Gastroesophageal sphincter (tissue), 4 donors: ENCODE data around the gene C15orf62. TPM values are rescaled to one million over a fixed set of nuclear protein-coding genes. Genes with fewer than 3 reads are reported as not detected.

Experiments used
- ATAC-seq: fragments of 150-250 bp; one replicate; pipeline ENCODE4 v1.9.1; 2016; ENCODE audit warnings: mild to moderate bottlenecking, moderate library complexity
- H3K27ac ChIP-seq, 4 donors: fragments of 200-600 bp; sonication (generic) in 3 of 4; 1 replicate in 3 of 4; 2 replicates in 1 of 4; pipeline ENCODE4 v1.5.1; 2016 to 2019
- H3K27me3 ChIP-seq: fragments of 200-600 bp; sonication (generic); one replicate; pipeline ENCODE4 v1.5.1; 2019
- H3K36me3 ChIP-seq, 2 donors: fragments of 200-600 bp; sonication (generic); one replicate each; pipeline ENCODE4 v1.5.1; 2019; ENCODE audit warnings: control low read depth in 1 of 2
- H3K4me1 ChIP-seq, 3 donors: fragments of 200-600 bp; sonication (generic); 1 replicate in 2 of 3; 2 replicates in 1 of 3; pipeline ENCODE4 v1.5.1; 2016 to 2019; ENCODE audit warnings: control low read depth in 2 of 3
- H3K4me3 ChIP-seq, 2 donors: fragments of 200-600 bp; sonication (generic); one replicate each; pipeline ENCODE4 v1.5.1; 2019; ENCODE audit warnings: mild to moderate bottlenecking in 1 of 2, moderate library complexity in 1 of 2
- H3K9me3 ChIP-seq, 3 donors: fragments of 200-600 bp; sonication (generic); one replicate each; pipeline ENCODE4 v1.5.1; 2017 to 2019; ENCODE audit warnings: control low read depth in 2 of 3
- EP300 ChIP-seq: sonication (generic); formaldehyde crosslinking; IDR thresholded peaks from one replicate; pipeline ENCODE4 v1.6.1; 2017; ENCODE audit warnings: antibody characterized with exemption, mild to moderate bottlenecking
- POLR2A ChIP-seq, 2 donors: fragments of 450-650 bp; IDR thresholded peaks; one replicate each; pipeline ENCODE4 v1.6.1; 2017; ENCODE audit warnings: antibody characterized with exemption in 2 of 2, mild to moderate bottlenecking in 2 of 2, moderate library complexity in 1 of 2
- POLR2AphosphoS5 ChIP-seq: sonication (generic); formaldehyde crosslinking; IDR thresholded peaks from one replicate; pipeline ENCODE4 v1.6.1; 2017; ENCODE audit warnings: antibody characterized with exemption
- WGBS, 2 donors: methylation state at CpG; one replicate each; pipeline ENCODE4 v1.1.5; 2018; ENCODE audit warnings: low coverage in 1 of 2; 5-methylcytosine and 5-hydroxymethylcytosine counted together
- small RNA-seq, 4 donors: library from RNA; depleted of rRNA; stranded (forward); fragments of <200 nt; gene quantifications; one replicate each; pipeline ENCODE3, GENCODE V24; 2016
- total RNA-seq, 4 donors: library from RNA; depleted of rRNA; stranded (reverse); fragments of >200 nt; gene quantifications; one replicate each; pipeline ENCODE4 v1.1.0, GENCODE V29; 2016
- TF ChIP-seq, protein P1 (sequence below), 4 experiments: fragments of 200-600 bp in 2 of 4; fragments of 450-650 bp in 2 of 4; sonication (generic) in 1 of 4; IDR thresholded peaks; one replicate each; pipeline ENCODE4 v1.5.1; 2017 to 2019; ENCODE audit warnings: antibody characterized with exemption in 4 of 4, mild to moderate bottlenecking in 2 of 4, moderate library complexity in 2 of 4

Gene C15orf62
- total RNA-seq, 4 donors from 2014 or later, result 0.16 to 0.42 (median 0.31) TPM

DNA sequence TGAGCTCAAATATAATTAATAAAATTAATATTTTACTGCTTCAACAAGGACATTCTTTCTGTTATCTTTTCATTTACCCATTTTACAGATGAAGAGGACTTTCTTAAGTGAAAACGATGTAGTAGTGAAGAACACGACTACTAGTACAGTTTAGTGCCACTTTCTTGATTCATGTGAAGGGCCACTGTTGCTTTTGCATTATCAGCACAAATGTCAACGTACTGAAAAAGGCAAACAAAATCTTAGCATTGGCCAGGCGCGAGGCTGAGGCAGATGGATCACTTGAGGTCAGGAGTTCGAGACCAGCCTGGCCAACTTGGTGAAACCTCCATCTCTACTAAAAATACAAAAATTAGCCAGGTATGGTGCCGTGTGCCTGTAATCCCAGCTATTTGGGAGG, 49.3 kb downstream of the C15orf62 start:
- H3K36me3 ChIP-seq, result peaks cover 0 to 12% of the 10 kb centered on the region in 2 donors
- no peaks in the 10 kb centered on the region for H3K4me1 ChIP-seq
- TF ChIP-seq, protein P1, sequence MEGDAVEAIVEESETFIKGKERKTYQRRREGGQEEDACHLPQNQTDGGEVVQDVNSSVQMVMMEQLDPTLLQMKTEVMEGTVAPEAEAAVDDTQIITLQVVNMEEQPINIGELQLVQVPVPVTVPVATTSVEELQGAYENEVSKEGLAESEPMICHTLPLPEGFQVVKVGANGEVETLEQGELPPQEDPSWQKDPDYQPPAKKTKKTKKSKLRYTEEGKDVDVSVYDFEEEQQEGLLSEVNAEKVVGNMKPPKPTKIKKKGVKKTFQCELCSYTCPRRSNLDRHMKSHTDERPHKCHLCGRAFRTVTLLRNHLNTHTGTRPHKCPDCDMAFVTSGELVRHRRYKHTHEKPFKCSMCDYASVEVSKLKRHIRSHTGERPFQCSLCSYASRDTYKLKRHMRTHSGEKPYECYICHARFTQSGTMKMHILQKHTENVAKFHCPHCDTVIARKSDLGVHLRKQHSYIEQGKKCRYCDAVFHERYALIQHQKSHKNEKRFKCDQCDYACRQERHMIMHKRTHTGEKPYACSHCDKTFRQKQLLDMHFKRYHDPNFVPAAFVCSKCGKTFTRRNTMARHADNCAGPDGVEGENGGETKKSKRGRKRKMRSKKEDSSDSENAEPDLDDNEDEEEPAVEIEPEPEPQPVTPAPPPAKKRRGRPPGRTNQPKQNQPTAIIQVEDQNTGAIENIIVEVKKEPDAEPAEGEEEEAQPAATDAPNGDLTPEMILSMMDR (IDR thresholded peaks at IDR 0.05), result no peak
- TF ChIP-seq POLR2AphosphoS5 (no peak), EP300 (no peak), POLR2A (IDR thresholded peaks at IDR 0.05) (no peak)
- H3K27me3 ChIP-seq, result peaks cover 5% of the 10 kb centered on the region
- no peak overlapping the region for H3K27ac ChIP-seq
- no peak for ATAC-seq
- whole genome bisulfite sequencing, 2 donors, result 68 to 69% methylated on average over 7 of the region's 7 CpGs
- H3K9me3 ChIP-seq, result no peaks in the 10 kb centered on the region
- no peak overlapping the region for H3K4me3 ChIP-seq

DNA sequence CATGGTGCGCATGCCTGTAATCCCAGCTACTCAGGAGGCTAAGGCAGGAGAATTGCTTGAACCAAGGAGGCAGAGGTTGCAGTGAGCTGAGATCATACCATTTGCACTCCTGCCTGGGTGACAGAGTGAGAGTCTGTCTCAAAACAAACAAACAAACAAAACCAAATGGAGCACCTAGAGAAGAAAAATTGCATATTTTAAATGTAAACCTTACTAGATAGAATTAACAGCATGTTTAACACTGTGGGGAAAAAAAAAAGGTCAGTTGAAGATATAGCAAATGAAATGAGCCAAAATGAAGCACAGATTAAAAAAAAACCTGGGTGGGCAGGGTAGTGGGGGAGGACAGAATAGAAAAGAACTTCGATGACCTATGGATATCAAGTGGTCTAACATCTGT, 51.4 kb downstream of the C15orf62 start:
- H3K27ac ChIP-seq, result no peak overlapping the region
- no peak for ATAC-seq

More for the DNA sequence above, 51.4 kb downstream of the C15orf62 start:
- WGBS, 2 donors, result 77 to 83% methylated on average over 1 to 2 of the region's 2 CpGs
- H3K4me1 ChIP-seq, result no peaks in the 10 kb centered on the region
- TF ChIP-seq, protein P1 (IDR thresholded peaks at IDR 0.05), result no peak
- TF ChIP-seq EP300 (no peak), POLR2A (IDR thresholded peaks at IDR 0.05) (no peak), POLR2AphosphoS5 (no peak)
- H3K4me3 ChIP-seq, result no peak overlapping the region
- peaks cover 15% of the 10 kb centered on the region for H3K27me3 ChIP-seq
- no peaks in the 10 kb centered on the region for H3K9me3 ChIP-seq
- no peaks in the 10 kb centered on the region for H3K36me3 ChIP-seq

Small RNAs within 50 kb of the gene (small RNA-seq; reads per million reads assigned to genes)
- gene SUMO2P15, result 0 reads per million in 4 donors

Other genes starting within 250 kb of the C15orf62 start
- 10 to 100 TPM; 16.2 to 45.8 (median 34.0) TPM for gene CCDC32, start 204.9 kb upstream of the C15orf62 start, total RNA-seq
- gene RPUSD2, start 200.7 kb upstream of the C15orf62 start, total RNA-seq, result 10 to 100 TPM in 1 of 4 donors, 1 to 10 TPM in 3; 7.2 to 11.6 (median 8.7) TPM
- gene KNL1, start 175.7 kb upstream of the C15orf62 start, total RNA-seq, result under 1 TPM; 0.23 to 0.89 (median 0.57) TPM
- gene RAD51, start 74.8 kb upstream of the C15orf62 start, total RNA-seq, result 1 to 10 TPM in 1 of 4 donors, not detected in 3; 3.0 TPM
- 10 to 100 TPM; 24.2 to 37.2 (median 32.8) TPM for gene RMDN3, start 14.7 kb upstream of the C15orf62 start, total RNA-seq
- 10 to 100 TPM in 1 of 4 donors, 1 to 10 TPM in 3; 5.8 to 12.1 (median 6.9) TPM for gene GCHFR, start 5.9 kb upstream of the C15orf62 start, total RNA-seq
- 10 to 100 TPM; 13.3 to 25.5 (median 19.7) TPM for gene ZFYVE19, start 37.1 kb downstream of the C15orf62 start, total RNA-seq
- 10 to 100 TPM in 3 of 4 donors, 1 to 10 TPM in 1; 7.8 to 20.5 (median 17.8) TPM for gene DNAJC17, start 37.5 kb downstream of the C15orf62 start, total RNA-seq
- gene PPP1R14D, start 58.7 kb downstream of the C15orf62 start, total RNA-seq, result not detected
- gene SPINT1, start 74.1 kb downstream of the C15orf62 start, total RNA-seq, result 10 to 100 TPM in 1 of 4 donors, 1 to 10 TPM in 3; 2.0 to 29.8 (median 2.8) TPM
- gene RHOV, start 104.3 kb downstream of the C15orf62 start, total RNA-seq, result 1 to 10 TPM in 1 of 4 donors, not detected in 3; 7.0 TPM
- gene VPS18, start 124.5 kb downstream of the C15orf62 start, total RNA-seq, result 10 to 100 TPM; 24.6 to 36.3 (median 29.9) TPM
- gene DLL4, start 159.4 kb downstream of the C15orf62 start, total RNA-seq, result 1 to 10 TPM; 1.9 to 9.7 (median 6.4) TPM
- 1 to 10 TPM in 3 of 4 donors, under 1 TPM in 1; 0.54 to 1.8 (median 1.5) TPM for gene CHAC1, start 183.5 kb downstream of the C15orf62 start, total RNA-seq